ENCODE results near the gene ASPRV1.

DNA sequence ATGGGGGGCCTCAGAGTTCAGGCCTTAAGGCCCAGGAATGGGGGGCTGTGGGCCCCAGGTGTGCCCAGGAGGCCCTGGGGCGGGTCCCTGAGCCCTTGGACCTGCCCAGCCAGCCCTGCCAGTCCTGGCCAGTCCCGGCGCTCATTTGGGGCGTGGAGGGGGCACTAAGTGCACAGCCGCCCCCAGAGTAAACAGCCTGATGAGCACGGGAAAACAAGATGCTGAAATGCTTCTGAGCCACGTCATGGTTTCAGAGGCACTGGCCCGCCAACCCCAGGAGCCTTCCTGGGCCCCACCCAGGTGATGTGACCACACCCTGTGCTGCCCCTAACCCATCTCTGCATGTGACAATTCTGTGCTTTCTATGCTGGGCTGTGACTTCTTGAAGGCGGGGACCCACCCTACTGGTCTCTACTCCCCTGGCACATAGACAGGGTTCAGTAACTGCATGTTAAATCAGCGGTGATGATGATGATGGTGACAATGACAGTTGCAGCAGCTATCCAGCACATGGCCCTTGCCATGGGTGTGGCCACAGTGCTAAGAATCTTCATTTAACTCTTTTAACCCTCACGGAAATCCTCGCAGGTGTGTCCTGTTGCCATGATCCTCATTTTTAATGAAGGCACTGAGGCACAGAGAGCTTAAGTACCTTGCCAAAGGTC is 28.1 kb upstream of the ASPRV1 start:
- TF ChIP-seq POLR2A (IDR thresholded peaks at IDR 0.05; ENCODE audit: low read depth, low read length) (no peak), TAF1 (IDR thresholded peaks at IDR 0.05; ENCODE audit: borderline replicate concordance, low read depth, low read length) (no peak)

Measured in GM12892 (cell line).